ENCODE data around the gene STKLD1. TPM values are rescaled to one million over a fixed set of nuclear protein-coding genes. Genes with fewer than 3 reads are reported as not detected.

Gene STKLD1
- total RNA-seq, 3 donors from 2014 or later (not counting 1 experiment from before 2014, with no cell fraction given) = 0.53 to 2.9 (median 1.1) TPM

- WGBS (ENCODE audit: insufficient coverage) = 19% methylated on average over 25 of the region's 25 CpGs
- Mint-ChIP-seq H3K4me1 (peaks cover 45 to 47% of the 10 kb centered on the region in 2 donors), H3K27ac (peak overlapping the region; percentile 94 to 95), H3K27me3 (ENCODE audit: low read depth in 2 of 2) (no peaks in the 10 kb centered on the region), H3K9me3 (no peaks in the 10 kb centered on the region), H3K4me3 (peak overlapping the region; percentile 100), H3K36me3 (peaks cover 12% of the 10 kb centered on the region)
- Histone ChIP-seq H3K36me3 (ENCODE audit: control insufficient read depth, insufficient read depth, low read length) (peaks cover 57% of the 10 kb centered on the region), H3K4me1 (ENCODE audit: control insufficient read depth, insufficient read depth, low read length) (peaks cover 35% of the 10 kb centered on the region), H3K9me3 (ENCODE audit: control insufficient read depth, insufficient read depth, low read length) (no peaks in the 10 kb centered on the region), H3K4me3 (ENCODE audit: low read length) (peak overlapping the region; percentile 76), H3K27ac (ENCODE audit: low read length) (peak overlapping the region; percentile 75), H3K27me3 (ENCODE audit: control insufficient read depth, insufficient read depth, low read length) (no peaks in the 10 kb centered on the region)
- no peak for TF ChIP-seq CTCF (IDR thresholded peaks at IDR 0.05)
- DNase-seq (no peak), ATAC-seq (no peak)
- intact Hi-C loops (cut with micrococcal nuclease) = loop anchor here (1.0 kb wide), 2 partner anchors 13 to 27 kb away; partner anchors contain the start of genes STKLD1, SURF4 and SURF6
Measured at GRCh38 chr9:133348718-133349573, 27.2 kb upstream of the STKLD1 start.

- H3K4me3 Mint-ChIP-seq = peak overlapping the region; percentile 13
- H3K4me1 Mint-ChIP-seq = peaks cover 45 to 47% of the 10 kb centered on the region in 2 donors
- H3K36me3 ChIP-seq (ENCODE audit: control insufficient read depth, insufficient read depth, low read length) = peaks cover 52% of the 10 kb centered on the region
- H3K4me1 ChIP-seq (ENCODE audit: control insufficient read depth, insufficient read depth, low read length) = peaks cover 40% of the 10 kb centered on the region
- no peaks in the 10 kb centered on the region for H3K27me3 Mint-ChIP-seq (ENCODE audit: low read depth in 2 of 2)
- H3K27me3 ChIP-seq (ENCODE audit: control insufficient read depth, insufficient read depth, low read length) = no peaks in the 10 kb centered on the region
- ATAC-seq = no peak
- no peak overlapping the region for H3K4me3 ChIP-seq (ENCODE audit: low read length)
- no peak for TF ChIP-seq CTCF (IDR thresholded peaks at IDR 0.05)
- intact Hi-C loops (cut with micrococcal nuclease) = no loop called here
- H3K27ac ChIP-seq (ENCODE audit: low read length) = no peak overlapping the region
- peaks cover 12% of the 10 kb centered on the region for H3K36me3 Mint-ChIP-seq
- WGBS (ENCODE audit: insufficient coverage) = 85% methylated on average over 15 of the region's 15 CpGs
- peak overlapping the region in 1 of 2 donors; percentile 94 for H3K27ac Mint-ChIP-seq
- no peak for DNase-seq
- no peaks in the 10 kb centered on the region for H3K9me3 ChIP-seq (ENCODE audit: control insufficient read depth, insufficient read depth, low read length)
- no peaks in the 10 kb centered on the region for H3K9me3 Mint-ChIP-seq
Measured at GRCh38 chr9:133349965-133350616, 26.1 kb upstream of the STKLD1 start.

GRCh38 chr9:133351526-133351907 is 24.6 kb upstream of the STKLD1 start:
- Histone ChIP-seq H3K27ac (ENCODE audit: low read length) (no peak overlapping the region), H3K27me3 (ENCODE audit: control insufficient read depth, insufficient read depth, low read length) (no peaks in the 10 kb centered on the region), H3K36me3 (ENCODE audit: control insufficient read depth, insufficient read depth, low read length) (peaks cover 50% of the 10 kb centered on the region), H3K4me3 (ENCODE audit: low read length) (no peak overlapping the region), H3K4me1 (ENCODE audit: control insufficient read depth, insufficient read depth, low read length) (peaks cover 40% of the 10 kb centered on the region), H3K9me3 (ENCODE audit: control insufficient read depth, insufficient read depth, low read length) (no peaks in the 10 kb centered on the region)
- ATAC-seq (no peak), DNase-seq (no peak)
- intact Hi-C loops (cut with micrococcal nuclease) = no loop called here
- Mint-ChIP-seq H3K4me3 (no peak overlapping the region), H3K4me1 (peaks cover 39 to 43% of the 10 kb centered on the region in 2 donors), H3K9me3 (no peaks in the 10 kb centered on the region), H3K27ac (no peak overlapping the region), H3K36me3 (peaks cover 12% of the 10 kb centered on the region), H3K27me3 (ENCODE audit: low read depth in 2 of 2) (no peaks in the 10 kb centered on the region)
- no peak for TF ChIP-seq CTCF (IDR thresholded peaks at IDR 0.05)
- WGBS (ENCODE audit: insufficient coverage) = 100% methylated on average over 1 of the region's 3 CpGs
